Spleen (tissue), 7 donors: ENCODE results near the gene CPAMD8.

Source experiments
- POLR2A ChIP-seq, 3 donors: fragments of 450-650 bp; IDR thresholded peaks; one replicate each; pipeline ENCODE4 v1.5.1; 2017; ENCODE audit warnings: antibody characterized with exemption in 3 of 3, mild to moderate bottlenecking in 1 of 3
- POLR2AphosphoS5 ChIP-seq, 3 donors: sonication (generic); formaldehyde crosslinking; IDR thresholded peaks; one replicate each; pipeline ENCODE4 v1.5.1; 2017; ENCODE audit warnings: antibody characterized with exemption in 3 of 3
- TF ChIP-seq, protein P1 (sequence below), 11 experiments: fragments of 200-600 bp in 7 of 11; fragments of 450-650 bp in 4 of 11; sonication (generic) in 4 of 11; IDR thresholded peaks in 8 of 11; conservative IDR thresholded peaks in 3 of 11; 1 replicate in 7 of 11; 2 replicates in 4 of 11; pipeline versions ENCODE4 v1.4.0 to v1.8.0; 2016 to 2021; ENCODE audit warnings: antibody characterized with exemption in 11 of 11, inconsistent platforms in 4 of 11, mild to moderate bottlenecking in 1 of 11
- donor health status: DM: no; HTN: no; CAD: no; lungs with moderate emphysema.
- donor health status: DM: no; HTN: no; CAD: no.
- donor health status: DM: no; HTN: no; CAD: no.

DNA sequence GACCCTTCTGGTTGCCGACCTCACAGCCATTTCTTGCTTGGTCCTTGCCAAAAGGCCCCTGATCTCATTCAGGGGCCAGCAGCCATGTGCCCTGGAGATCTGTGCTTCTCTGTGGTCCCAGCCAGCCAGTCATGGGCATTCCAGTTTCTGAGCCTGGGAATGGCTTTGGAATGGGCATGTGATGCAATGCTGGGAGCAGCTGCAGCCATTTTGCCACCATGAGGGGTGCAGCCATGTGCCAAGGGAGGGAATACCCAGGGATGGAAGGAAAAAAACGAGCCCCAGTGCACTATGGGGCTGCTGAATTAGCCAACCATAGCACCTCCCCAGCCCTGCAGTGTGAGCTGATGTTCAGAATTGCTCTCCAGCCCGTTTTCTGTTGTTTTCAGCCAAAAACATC, 111.5 kb downstream of the CPAMD8 start:
- TF ChIP-seq, protein P1, sequence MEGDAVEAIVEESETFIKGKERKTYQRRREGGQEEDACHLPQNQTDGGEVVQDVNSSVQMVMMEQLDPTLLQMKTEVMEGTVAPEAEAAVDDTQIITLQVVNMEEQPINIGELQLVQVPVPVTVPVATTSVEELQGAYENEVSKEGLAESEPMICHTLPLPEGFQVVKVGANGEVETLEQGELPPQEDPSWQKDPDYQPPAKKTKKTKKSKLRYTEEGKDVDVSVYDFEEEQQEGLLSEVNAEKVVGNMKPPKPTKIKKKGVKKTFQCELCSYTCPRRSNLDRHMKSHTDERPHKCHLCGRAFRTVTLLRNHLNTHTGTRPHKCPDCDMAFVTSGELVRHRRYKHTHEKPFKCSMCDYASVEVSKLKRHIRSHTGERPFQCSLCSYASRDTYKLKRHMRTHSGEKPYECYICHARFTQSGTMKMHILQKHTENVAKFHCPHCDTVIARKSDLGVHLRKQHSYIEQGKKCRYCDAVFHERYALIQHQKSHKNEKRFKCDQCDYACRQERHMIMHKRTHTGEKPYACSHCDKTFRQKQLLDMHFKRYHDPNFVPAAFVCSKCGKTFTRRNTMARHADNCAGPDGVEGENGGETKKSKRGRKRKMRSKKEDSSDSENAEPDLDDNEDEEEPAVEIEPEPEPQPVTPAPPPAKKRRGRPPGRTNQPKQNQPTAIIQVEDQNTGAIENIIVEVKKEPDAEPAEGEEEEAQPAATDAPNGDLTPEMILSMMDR (IDR thresholded peaks at IDR 0.05 in 8 of 11, conservative IDR thresholded peaks at IDR 0.05 in 3 of 11): no peak
- no peak for TF ChIP-seq POLR2AphosphoS5 (IDR thresholded peaks at IDR 0.05)
- TF ChIP-seq POLR2A (IDR thresholded peaks at IDR 0.05): no peak
